Natural killer cell (primary cell): Measurements from ENCODE around the gene TBPL2. TPM values are rescaled to one million over a fixed set of nuclear protein-coding genes. Genes with fewer than 3 reads are reported as not detected.

Source experiments
- ATAC-seq, 3 donors: fragments of 150-1000 bp in 2 of 3; fragments of 200-7000 bp in 1 of 3; cut with Tn5 transposase; 1 replicate in 1 of 3; 2 replicates in 2 of 3; pipeline ENCODE4 v1.10.0; 2021; ENCODE audit warnings: mild to moderate bottlenecking in 2 of 3, moderate library complexity in 2 of 3
- DNase-seq, 2 donors: peaks; one replicate each; pipeline versions ENCODE4 v3.0.0 to v3.0.0-alpha.2; 2013 to 2021; ENCODE audit warnings: mixed read lengths in 1 of 2
- H3K27ac ChIP-seq: one replicate; pipeline ENCODE4 v1.5.1; 2013; ENCODE audit warnings: mild to moderate bottlenecking, low read length
- H3K27me3 ChIP-seq: one replicate; pipeline ENCODE4 v1.6.1; 2013; ENCODE audit warnings: low read length; ENCODE audit not compliant: control insufficient read depth, insufficient read depth
- H3K36me3 ChIP-seq: one replicate; pipeline ENCODE4 v1.6.1; 2013; ENCODE audit warnings: low read length; ENCODE audit not compliant: control insufficient read depth, insufficient read depth
- H3K4me1 ChIP-seq: one replicate; pipeline ENCODE4 v1.6.1; 2013; ENCODE audit warnings: low read length; ENCODE audit not compliant: control insufficient read depth, insufficient read depth
- H3K4me3 ChIP-seq: one replicate; pipeline ENCODE4 v1.5.1; 2013; ENCODE audit warnings: low read length
- H3K9me3 ChIP-seq: one replicate; pipeline ENCODE4 v1.6.1; 2013; ENCODE audit warnings: low read length; ENCODE audit not compliant: control insufficient read depth, insufficient read depth
- H3K27ac Mint-ChIP-seq, 2 donors: one replicate each; pipeline ENCODE4 v1.8.0; 2022; ENCODE audit warnings: mild to moderate bottlenecking in 2 of 2, mixed read lengths in 2 of 2, moderate library complexity in 1 of 2
- H3K27me3 Mint-ChIP-seq, 2 donors: one replicate each; pipeline ENCODE4 v1.8.0; 2022; ENCODE audit warnings: low read depth in 2 of 2, mixed read lengths in 2 of 2
- H3K36me3 Mint-ChIP-seq: one replicate; pipeline ENCODE4 v1.8.0; 2022; ENCODE audit warnings: mixed read lengths
- H3K4me1 Mint-ChIP-seq, 2 donors: one replicate each; pipeline ENCODE4 v1.8.0; 2022; ENCODE audit warnings: mixed read lengths in 2 of 2
- H3K4me3 Mint-ChIP-seq: one replicate; pipeline ENCODE4 v1.8.0; 2022; ENCODE audit warnings: mild to moderate bottlenecking, moderate library complexity, mixed read lengths
- H3K9me3 Mint-ChIP-seq, 2 donors: one replicate each; pipeline ENCODE4 v1.8.0; 2022; ENCODE audit warnings: mixed read lengths in 2 of 2
- WGBS: methylation state at CpG from one replicate; pipeline ENCODE4 v1.1.7; 2013; ENCODE audit warnings: missing lambda C conversion rate; ENCODE audit not compliant: insufficient coverage; 5-methylcytosine and 5-hydroxymethylcytosine counted together
- intact Hi-C: fragments of 100-400 bp; cut with micrococcal nuclease; formaldehyde crosslinking; loops from one replicate; pipeline ENCODE4 v1.14.2; 2022
- total RNA-seq, 4 donors: library from RNA; stranded (reverse); fragments of 120-200 nt in 1 of 4; gene quantifications; one replicate each; pipeline versions ENCODE4 v1.2.3 to v1.2.4, GENCODE V29; 2013 to 2022
- TF ChIP-seq, protein P1 (sequence below): fragments of 200-600 bp; IDR thresholded peaks from one replicate; pipeline ENCODE4 v1.8.0; 2022; ENCODE audit warnings: antibody characterized with exemption

Gene TBPL2
- total RNA-seq, 3 donors from 2014 or later (not counting 1 experiment from before 2014, with no cell fraction given) = not detected

- 35% methylated on average over 4 of the region's 6 CpGs for WGBS
- Mint-ChIP-seq H3K4me1 (peaks cover 9 to 15% of the 10 kb centered on the region in 2 donors), H3K27ac (no peak overlapping the region), H3K36me3 (no peaks in the 10 kb centered on the region), H3K27me3 (peaks cover 0 to 3% of the 10 kb centered on the region in 2 donors), H3K4me3 (no peak overlapping the region), H3K9me3 (no peaks in the 10 kb centered on the region)
- intact Hi-C loops = no loop called here
- TF ChIP-seq, protein P1, sequence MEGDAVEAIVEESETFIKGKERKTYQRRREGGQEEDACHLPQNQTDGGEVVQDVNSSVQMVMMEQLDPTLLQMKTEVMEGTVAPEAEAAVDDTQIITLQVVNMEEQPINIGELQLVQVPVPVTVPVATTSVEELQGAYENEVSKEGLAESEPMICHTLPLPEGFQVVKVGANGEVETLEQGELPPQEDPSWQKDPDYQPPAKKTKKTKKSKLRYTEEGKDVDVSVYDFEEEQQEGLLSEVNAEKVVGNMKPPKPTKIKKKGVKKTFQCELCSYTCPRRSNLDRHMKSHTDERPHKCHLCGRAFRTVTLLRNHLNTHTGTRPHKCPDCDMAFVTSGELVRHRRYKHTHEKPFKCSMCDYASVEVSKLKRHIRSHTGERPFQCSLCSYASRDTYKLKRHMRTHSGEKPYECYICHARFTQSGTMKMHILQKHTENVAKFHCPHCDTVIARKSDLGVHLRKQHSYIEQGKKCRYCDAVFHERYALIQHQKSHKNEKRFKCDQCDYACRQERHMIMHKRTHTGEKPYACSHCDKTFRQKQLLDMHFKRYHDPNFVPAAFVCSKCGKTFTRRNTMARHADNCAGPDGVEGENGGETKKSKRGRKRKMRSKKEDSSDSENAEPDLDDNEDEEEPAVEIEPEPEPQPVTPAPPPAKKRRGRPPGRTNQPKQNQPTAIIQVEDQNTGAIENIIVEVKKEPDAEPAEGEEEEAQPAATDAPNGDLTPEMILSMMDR = no peak
- peak overlapping the region; percentile 36 for H3K27ac ChIP-seq
- no peaks in the 10 kb centered on the region for H3K9me3 ChIP-seq
- DNase-seq (peak in 1 of 2 donors; percentile 29), ATAC-seq (peak in 1 of 3 donors; percentile 37)
- no peak overlapping the region for H3K4me3 ChIP-seq
- H3K4me1 ChIP-seq = peaks cover 6% of the 10 kb centered on the region
- peaks cover 2% of the 10 kb centered on the region for H3K27me3 ChIP-seq
- no peaks in the 10 kb centered on the region for H3K36me3 ChIP-seq
Measured at GRCh38 chr14:55433880-55434804, 6.3 kb downstream of the TBPL2 start.

DNA sequence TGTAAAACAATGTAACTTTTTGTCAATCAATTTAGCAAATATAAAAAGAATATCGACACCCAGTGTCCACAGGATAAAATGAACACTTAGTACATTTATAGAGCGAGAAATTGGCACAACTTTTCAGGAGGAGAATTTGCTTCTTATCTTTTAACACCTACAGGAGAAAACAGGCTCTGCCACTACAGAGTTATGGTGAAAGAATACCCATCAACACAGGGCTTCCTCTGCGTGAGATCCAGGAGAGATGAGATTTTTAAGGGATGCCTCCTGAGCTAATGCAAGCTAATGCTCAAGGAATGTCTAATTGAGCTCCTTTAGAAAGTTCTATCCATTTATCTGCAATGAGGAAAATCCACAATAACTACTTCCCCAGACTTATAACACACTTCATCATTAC, 7.8 kb downstream of the TBPL2 start:
- H3K27ac Mint-ChIP-seq = no peak overlapping the region
- peaks cover 9 to 15% of the 10 kb centered on the region in 2 donors for H3K4me1 Mint-ChIP-seq
- no peaks in the 10 kb centered on the region for H3K9me3 Mint-ChIP-seq
- Histone ChIP-seq H3K4me3 (no peak overlapping the region), H3K27ac (no peak overlapping the region), H3K4me1 (peaks cover 6% of the 10 kb centered on the region), H3K36me3 (no peaks in the 10 kb centered on the region), H3K9me3 (no peaks in the 10 kb centered on the region), H3K27me3 (no peaks in the 10 kb centered on the region)
- H3K27me3 Mint-ChIP-seq = no peaks in the 10 kb centered on the region
- no peaks in the 10 kb centered on the region for H3K36me3 Mint-ChIP-seq
- no peak overlapping the region for H3K4me3 Mint-ChIP-seq
- ATAC-seq (no peak), DNase-seq (no peak)
- TF ChIP-seq, protein P1 = no peak
- WGBS = 82% methylated on average over 3 of the region's 3 CpGs
- intact Hi-C loops = no loop called here

GRCh38 chr14:55430024-55430690, 10.3 kb downstream of the TBPL2 start:
- H3K4me3 ChIP-seq = no peak overlapping the region
- no peaks in the 10 kb centered on the region for H3K9me3 Mint-ChIP-seq
- peaks cover 9 to 15% of the 10 kb centered on the region in 2 donors for H3K4me1 Mint-ChIP-seq
- no peaks in the 10 kb centered on the region for H3K9me3 ChIP-seq
- whole genome bisulfite sequencing = 8% methylated on average over 1 of the region's 1 CpG
- H3K4me3 Mint-ChIP-seq = no peak overlapping the region
- peaks cover 6% of the 10 kb centered on the region for H3K4me1 ChIP-seq
- no peak overlapping the region for H3K27ac ChIP-seq
- no peaks in the 10 kb centered on the region for H3K27me3 ChIP-seq
- H3K27me3 Mint-ChIP-seq = peaks cover 0 to 12% of the 10 kb centered on the region in 2 donors
- no peaks in the 10 kb centered on the region for H3K36me3 ChIP-seq
- DNase-seq (peak in 1 of 2 donors; percentile 84), ATAC-seq (peak; percentile 74 to 89 (median 88))
- TF ChIP-seq, protein P1 = peak; percentile 28
- H3K27ac Mint-ChIP-seq = no peak overlapping the region
- intact Hi-C loops = loop anchor here (1.0 kb wide), 2 partner anchors 185 to 217 kb away; no protein-coding TSS in a partner anchor
- no peaks in the 10 kb centered on the region for H3K36me3 Mint-ChIP-seq
